HG02981 (cell line): Measurements from ENCODE around the gene NUP98.
"Not testable (repeated sequence)": the region's sequence is repeated elsewhere in the genome, so short reads cannot be mapped to it uniquely, and the experiment has no call there.

ENCODE experiments used
- ATAC-seq: cut with Tn5 transposase; IDR thresholded peaks from one replicate; pipeline ENCODE4 v1.9.1; 2021; ENCODE audit warnings: mild to moderate bottlenecking, moderate library complexity; ENCODE audit not compliant: unreplicated experiment

NUP98 gene

GRCh38 chr11:3679077-3679476 is 118.3 kb downstream of the NUP98 start:
- no peak for ATAC-seq

DNA sequence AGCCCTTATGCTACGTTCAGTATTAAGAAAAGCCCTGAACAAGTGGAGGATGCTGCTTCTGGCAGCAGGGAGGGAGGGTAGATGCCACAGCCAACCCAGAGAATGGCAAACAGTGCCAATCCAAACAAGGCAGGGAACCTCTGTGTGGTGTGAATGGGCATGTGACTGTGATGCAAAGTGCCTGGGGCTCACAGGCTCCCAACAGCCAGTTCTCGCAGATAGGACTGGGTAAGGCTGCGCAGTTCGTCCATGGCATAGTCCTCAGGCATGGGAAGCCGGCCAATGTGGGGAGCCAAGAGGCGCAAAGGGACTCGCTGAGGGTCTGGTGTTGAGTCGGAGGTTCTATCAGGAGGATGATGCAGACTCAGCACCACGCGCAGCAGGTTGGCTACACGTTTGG is 121.4 kb downstream of the NUP98 start:
- no peak for ATAC-seq

DNA sequence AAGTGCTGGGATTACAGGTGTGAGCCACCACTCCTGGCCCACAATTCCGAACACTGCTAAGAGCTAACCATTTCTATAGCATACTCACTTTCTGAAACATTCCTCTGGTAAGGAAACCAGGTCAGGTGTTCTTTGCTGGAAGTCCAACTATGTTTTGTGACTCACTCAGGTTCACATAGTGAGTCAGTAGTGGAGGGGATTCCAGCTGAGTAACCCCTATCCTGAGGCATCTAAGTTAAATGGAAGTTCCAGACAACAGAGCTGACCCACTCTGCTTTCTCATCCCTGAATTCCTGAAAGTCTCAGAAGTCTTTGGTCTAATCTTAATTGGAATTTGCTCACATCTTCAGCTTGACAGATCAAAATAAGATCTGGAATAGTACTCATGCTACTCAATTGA is 123.2 kb downstream of the NUP98 start:
- no peak for ATAC-seq

- ATAC-seq: no peak
Observed at GRCh38 chr11:3671334-3672254, 125.8 kb downstream of the NUP98 start, which contains the start of gene CHRNA10. Gene CHRNA10, minus strand, starts transcription at chr11:3671384. Its CDS starts 72 bp downstream, at chr11:3671312.

DNA sequence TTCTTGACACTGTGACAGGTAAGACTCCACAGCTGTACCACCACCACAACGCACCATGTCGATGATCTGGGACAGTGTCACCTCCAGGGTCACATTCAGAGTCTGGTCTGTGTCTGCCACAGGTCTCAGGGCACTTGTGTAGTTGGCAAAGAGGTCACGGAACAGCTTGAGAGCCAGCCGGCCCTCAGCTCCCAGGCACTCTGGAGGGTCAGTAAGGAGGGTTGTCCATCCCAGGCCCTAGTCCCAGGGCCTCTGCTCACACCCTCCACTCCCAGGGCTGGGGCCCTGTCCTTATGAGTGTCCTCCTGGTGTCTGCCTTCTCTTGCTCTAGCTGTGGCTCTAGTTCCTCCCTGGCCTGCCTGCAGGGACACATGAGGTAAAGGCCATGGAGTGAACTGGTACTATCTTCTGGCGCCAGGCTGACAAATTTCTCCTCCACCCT is 127.6 kb downstream of the NUP98 start:
- no peak for ATAC-seq

DNA sequence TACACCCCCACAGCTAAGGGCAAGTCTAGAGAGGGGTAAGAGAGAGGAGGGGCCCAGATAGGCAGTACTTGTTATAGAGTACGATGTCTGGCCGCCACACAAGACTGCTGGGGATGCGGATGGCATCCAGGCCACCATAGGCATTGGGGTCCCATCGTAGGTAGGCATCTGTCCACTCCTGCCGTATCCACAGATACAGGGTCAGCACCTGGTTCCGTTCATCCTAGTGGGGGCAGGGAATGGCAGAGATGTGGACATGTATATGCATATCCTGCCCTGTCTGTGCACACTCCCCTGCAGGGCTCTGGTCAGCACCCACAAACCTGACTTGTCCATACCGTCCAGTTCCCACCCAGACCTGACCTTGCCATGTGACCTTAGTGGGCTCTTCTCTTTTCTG is 128.2 kb downstream of the NUP98 start:
- no peak for ATAC-seq

GRCh38 chr11:3667149-3668035 is 130.0 kb downstream of the NUP98 start:
- ATAC-seq: no peak

DNA sequence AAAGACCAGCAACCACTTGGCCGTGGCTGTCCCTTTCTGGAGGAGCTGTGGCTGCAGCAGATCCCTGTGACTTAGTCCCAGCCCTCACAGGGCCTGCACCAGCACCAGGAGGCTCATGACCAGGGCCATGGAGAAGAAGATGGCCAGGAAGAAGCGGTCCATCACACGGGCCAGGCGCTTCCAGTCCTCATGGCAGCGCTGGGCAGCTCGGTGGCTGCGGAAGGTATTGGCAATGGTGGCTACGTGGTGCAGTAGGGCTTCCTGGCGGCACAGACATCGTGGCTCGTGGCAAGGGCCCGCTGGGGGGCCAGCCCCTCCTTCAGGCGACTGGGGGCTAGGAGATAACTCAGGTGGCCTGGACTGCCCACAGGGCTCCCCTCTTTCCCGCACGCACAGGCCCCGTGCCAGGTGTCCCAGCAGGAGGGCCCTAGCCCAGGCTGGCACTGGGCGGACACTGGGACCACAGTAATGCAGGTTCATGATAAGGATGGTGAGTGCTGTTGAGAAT is 131.3 kb downstream of the NUP98 start:
- no peak for ATAC-seq

DNA sequence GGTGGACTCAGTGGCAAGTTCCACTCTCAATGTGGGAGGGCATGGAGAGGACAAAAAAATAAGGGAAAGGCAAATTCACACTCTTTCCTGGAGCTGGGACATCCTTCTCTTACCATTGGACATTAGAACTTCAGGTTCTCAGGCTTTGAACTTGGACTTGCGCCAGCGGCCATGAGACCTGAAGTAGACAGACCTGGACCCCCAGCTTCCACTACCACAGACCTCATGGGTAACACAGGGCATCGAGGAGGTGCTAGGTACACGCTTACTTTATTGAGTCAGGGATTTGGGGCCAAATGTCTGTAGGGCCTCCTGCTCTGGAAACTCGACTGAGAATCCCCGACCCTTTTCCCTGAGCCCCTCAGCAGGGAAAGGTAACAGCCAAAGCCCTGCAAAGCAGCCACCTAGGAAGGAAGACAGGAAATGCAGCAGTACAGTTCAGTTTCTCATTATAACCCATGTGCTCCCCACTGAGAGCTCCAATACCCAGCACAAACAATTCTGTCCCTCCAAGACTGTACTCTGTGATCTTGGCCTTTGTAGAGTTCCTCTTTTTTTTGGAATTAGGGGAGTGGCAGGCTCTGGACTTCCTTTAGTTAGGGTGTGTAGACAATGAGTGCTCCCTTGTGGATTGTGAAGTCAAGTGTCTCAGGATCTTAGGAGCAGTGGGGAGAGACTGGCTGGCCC is 131.9 kb downstream of the NUP98 start:
- no peak for ATAC-seq

- no peak for ATAC-seq
Observed at GRCh38 chr11:3664032-3664630, 133.2 kb downstream of the NUP98 start.

- ATAC-seq: no peak
Observed at GRCh38 chr11:3662856-3663255, 134.5 kb downstream of the NUP98 start.

GRCh38 chr11:3660960-3661359 is 136.4 kb downstream of the NUP98 start:
- ATAC-seq: no peak

GRCh38 chr11:3659595-3660515 is 137.5 kb downstream of the NUP98 start:
- no peak for ATAC-seq

DNA sequence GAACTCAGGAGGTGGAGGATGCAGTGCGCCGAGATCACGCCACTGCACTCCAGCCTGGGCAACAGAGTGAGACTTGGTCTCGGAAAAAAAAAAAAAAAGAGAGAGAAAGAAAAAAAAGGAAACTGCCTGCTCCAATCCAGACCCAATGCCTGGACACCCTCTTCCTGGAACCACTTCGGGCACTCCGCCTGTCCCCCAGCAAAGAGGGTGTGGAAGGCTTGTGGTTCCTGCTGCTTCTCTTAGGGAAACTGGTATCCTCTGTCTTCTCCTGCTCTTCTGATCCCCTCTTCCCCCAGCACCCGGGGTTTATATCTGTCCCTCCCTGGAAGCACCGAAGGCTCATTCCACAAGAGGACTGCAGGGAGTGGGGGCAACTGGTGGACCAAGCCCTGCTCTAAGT is 139.1 kb downstream of the NUP98 start:
- ATAC-seq: no peak

DNA sequence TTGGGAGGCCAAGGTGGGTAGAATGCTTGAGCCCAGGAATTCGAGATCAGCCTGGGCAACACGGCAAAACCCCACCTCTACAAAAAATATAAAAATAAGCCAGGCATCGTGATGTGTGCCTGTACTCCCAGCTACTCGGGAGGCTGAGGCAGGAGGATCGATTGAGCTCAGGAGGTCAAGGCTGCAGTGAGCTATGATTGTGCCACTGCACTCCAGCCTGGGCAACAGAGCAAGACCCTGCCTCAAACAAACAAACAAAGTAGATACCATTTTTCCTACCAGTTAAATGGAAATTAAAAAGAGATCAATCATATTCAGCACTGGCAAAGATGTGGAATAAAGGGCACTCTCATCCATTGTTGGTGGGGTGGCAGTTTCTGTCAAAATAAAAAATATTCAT is 140.0 kb downstream of the NUP98 start:
- not testable (repeated sequence) for ATAC-seq

GRCh38 chr11:3655547-3655946 is 141.8 kb downstream of the NUP98 start:
- no peak for ATAC-seq

GRCh38 chr11:3652514-3652913 is 144.8 kb downstream of the NUP98 start:
- not testable (repeated sequence) for ATAC-seq

DNA sequence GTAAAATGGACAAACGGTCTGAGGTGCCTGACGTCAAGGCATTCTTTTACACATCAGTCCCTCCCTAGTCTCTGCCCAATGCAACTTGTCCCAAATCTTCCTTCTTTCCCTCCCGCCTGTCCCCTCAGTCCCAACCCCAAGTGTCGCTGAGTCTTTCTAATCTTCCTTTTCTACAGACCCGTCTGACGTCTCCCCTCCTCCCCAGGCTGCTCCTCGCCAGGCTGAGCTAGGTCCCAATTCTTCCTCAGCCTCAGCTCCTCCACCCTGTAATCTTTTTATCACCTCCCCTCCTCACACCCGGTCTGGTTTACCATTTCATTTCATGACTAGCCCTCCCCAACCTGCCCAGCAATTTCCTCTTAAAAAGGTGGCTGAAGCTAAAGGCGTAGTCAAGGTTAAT is 148.0 kb downstream of the NUP98 start:
- ATAC-seq: not testable (repeated sequence)

DNA sequence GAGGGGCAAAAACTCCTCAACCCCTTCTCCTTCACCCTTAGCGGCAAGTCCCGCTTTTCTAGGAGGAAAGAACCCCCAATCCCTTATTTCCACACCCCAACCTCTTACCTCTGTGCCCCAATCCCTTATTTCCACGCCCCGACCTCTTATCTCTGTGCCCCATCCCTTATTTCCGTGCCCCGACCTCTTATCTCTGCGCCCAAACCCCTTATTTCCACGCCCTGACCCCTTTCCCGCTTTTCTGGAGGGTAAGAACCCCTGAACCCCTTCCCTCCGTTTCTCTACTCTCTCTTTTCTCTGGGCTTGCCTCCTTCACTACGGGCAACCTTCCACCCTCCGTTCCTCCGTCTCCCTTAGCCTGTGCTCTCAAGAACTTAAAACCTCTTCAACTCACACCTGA is 148.5 kb downstream of the NUP98 start:
- ATAC-seq: not testable (repeated sequence)
